ENCODE results near the gene DPEP2NB.
A peak's percentile ranks its signal among the peaks of the same experiment; 100 is the strongest.

- TF ChIP-seq CTCF (IDR thresholded peaks at IDR 0.05; ENCODE audit: low read depth, low read length, missing input control) (no peak), GABPA (IDR thresholded peaks at IDR 0.05 in 1 of 2, conservative IDR thresholded peaks at IDR 0.05 in 1 of 2) (peak in 1 of 2 donors; percentile 61), REST (IDR thresholded peaks at IDR 0.05) (no peak), ATF3 (IDR thresholded peaks at IDR 0.05) (no peak), YY1 (IDR thresholded peaks at IDR 0.05) (peak; percentile 95), HNF4A (conservative IDR thresholded peaks at IDR 0.05) (peak; percentile 61 to 65), NR2F2 (IDR thresholded peaks at IDR 0.05) (peak; percentile 35), FOXA1 (IDR thresholded peaks at IDR 0.05) (no peak), RAD21 (IDR thresholded peaks at IDR 0.05) (peak in 1 of 2 donors; percentile 58), ZBTB33 (IDR thresholded peaks at IDR 0.05) (no peak), TAF1 (conservative IDR thresholded peaks at IDR 0.05) (no peak), SP1 (IDR thresholded peaks at IDR 0.05) (peak; percentile 61)
Measured at GRCh38 chr16:68022728-68023537, 7.2 kb upstream of the DPEP2NB start, which contains the start of the genes DDX28 and DUS2.

Measured in liver (tissue), 3 donors.